ENCODE data around the gene GLS2.

DNA sequence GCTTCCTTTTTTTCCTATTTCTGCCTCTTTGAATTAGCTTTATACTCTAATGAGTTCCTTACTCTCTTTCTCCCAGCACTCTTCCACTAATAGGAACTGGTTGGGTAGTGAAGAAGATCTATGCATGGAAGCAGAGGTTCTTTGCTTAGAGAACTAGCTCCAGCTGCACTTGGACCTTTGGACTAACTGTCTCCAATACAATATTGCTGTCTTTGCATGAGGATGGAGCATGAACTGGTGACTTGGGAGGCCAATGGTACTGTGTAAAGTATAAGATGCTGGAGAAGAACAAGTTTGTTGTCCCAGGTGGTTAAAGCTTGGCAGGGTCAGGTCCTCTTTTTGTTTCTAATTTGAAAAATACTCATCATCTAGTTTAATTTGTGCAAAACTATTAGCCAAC lies 2.4 kb upstream of the GLS2 start:
- TF ChIP-seq POLR2A (IDR thresholded peaks at IDR 0.05) = no peak
- no peak for TF ChIP-seq CTCF (IDR thresholded peaks at IDR 0.05)
